CMK (cell line): ENCODE results near the gene ALPI.

ENCODE experiments used
- DNase-seq: peaks from one replicate; pipeline ENCODE4 v3.0.0-alpha.2; 2010; ENCODE audit warnings: low read depth

Gene ALPI

DNA sequence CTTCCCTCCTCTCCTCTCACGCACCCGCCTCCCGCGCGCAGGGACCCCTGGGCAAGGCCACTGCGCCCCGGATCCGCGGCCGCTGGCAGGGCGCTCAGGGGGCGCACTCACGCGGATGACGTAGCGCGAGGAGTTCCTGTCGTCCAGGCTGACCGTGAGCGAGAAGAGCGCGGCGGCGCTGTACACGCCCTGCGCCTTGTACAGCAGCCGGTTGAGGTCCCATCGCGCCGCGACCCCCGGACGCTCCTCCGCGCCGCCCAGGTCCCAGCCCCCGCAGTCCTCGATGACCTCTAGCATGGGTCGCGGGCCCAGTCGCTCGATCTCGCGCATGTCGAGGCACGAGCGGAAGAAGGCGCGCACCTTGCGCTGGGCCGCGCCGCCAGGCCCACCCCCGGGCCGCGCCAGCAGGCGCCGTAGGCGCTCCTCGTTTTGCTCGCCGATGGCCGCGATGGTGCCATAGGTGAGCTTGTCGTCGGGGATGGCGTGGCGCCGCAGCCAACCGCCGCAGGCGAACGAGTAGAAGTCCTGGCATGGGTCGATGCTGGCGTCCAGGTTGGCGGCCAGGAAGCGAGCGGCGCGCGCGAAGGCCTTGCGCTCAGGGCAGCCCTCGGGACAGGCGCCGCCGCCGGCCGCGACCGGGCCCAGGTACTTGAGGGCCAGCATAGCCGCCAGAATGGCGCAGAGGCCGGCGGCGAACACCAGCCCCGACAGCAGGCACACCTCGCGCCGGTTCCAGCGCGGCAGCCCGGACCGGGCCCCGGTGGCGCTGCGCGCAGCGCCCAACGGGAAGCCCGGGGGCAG, 30.0 kb downstream of the ALPI start:
- DNase-seq: no peak

DNA sequence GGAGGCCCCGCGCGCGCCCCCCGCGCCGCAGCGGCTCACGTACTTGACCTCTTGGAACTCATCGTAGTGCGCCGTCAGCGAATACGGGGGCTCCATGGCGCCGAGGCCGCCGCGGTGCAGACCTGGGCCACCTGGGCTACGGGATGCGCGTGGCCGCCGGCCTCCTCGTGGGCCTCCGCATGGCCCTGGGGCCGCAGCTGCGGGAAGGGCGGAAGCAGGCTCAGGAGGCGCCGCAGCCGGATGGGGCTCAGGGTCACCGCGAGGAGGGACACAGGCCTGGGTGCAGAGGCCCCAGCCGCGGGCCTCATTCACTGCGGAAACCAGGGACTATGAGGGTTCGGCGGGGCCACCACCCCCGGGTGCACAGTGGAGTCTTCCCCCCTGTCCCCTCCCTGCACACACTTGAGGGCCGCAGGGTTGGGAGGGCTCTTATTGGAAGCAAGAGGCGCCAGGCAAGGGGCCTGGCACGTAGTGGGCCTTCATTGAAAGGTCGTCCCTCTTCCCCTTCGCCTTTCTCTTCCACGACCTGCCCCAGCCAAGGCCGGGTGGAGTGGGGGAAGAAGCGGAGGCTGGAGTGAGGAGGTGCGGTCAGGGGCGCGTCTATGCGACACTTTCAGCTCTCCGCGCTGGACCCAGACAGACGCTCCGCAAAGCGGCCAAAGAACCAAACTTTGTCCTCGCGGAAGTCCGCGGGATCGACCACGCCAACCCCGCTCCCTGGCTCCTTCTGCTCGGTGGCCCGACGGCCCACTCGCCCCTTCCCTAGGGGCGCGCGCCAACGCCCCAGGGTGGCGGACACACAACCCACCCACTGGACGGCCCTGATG, 30.8 kb downstream of the ALPI start:
- no peak for DNase-seq

DNA sequence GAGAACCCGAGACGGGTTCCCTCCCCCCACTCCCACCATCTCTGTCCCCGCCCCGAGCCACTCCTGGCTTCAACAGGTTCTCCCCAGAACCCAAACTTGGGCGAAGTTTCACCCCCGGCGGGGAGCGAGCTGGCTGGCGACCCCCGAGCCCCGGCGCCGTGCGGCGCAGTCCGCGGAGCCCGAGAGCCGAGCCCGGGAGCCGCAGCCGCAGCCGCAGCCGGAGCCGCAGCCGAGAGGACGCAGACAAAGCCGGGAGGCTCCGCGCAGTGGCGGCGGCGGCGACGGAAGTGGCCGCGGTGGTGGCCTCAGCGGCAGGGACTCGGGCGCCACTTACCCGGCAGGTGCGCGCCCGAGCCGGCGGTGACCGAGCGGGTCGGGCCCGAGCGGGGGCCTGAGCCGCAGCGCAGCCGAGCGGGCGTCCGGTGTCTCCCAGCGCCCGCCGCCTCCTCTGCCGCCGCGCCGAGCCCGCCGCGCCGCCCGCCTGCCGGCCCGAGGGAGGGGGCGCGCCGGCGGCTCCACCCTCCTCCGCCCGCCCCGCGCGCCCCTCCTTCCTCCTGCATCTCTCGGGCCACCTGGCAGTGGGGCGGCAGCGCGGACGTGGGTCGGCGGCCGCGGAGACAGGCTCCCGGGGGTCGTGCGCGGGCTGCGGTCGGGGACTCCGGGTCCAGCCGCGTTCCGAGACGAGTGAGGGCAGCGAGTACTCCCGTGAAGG, 31.6 kb downstream of the ALPI start, which contains the start of gene ECEL1:
Gene ECEL1 (minus strand): TSS at position 450 of the 712 bp plus-strand sequence. CDS start 1,181 bp downstream, outside the sequence.
- no peak for DNase-seq

DNA sequence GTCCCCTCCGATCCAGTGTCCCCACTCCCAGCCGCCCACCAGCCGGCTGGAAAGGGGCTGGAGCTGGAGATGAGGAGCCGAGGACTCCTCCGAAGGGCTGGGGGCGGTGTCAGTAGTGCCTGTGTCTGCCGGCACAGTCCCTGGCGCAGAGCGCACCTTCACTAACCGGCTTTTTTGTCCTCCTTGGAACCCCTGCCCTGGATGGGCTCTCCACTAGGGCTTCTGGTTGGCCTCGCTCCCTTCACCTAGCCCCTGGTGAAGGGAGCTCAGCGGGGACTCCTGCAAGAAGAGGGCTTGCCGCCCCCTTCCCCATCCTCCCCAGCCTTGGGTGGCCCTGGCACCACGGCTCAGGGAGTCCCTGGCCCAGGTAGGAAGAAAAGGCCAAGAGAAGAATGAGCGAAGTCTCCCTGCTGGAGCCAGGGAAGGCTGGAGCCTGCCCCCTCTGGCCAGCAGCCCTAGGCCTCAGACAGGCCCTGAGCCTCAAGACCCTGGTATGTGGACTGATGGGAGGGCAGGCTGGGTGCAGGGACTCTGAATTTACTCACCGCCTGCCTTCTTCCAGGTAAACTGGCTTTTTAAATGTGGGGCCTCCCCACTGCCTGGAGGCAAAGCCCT, 32.3 kb downstream of the ALPI start:
- no peak for DNase-seq

DNA sequence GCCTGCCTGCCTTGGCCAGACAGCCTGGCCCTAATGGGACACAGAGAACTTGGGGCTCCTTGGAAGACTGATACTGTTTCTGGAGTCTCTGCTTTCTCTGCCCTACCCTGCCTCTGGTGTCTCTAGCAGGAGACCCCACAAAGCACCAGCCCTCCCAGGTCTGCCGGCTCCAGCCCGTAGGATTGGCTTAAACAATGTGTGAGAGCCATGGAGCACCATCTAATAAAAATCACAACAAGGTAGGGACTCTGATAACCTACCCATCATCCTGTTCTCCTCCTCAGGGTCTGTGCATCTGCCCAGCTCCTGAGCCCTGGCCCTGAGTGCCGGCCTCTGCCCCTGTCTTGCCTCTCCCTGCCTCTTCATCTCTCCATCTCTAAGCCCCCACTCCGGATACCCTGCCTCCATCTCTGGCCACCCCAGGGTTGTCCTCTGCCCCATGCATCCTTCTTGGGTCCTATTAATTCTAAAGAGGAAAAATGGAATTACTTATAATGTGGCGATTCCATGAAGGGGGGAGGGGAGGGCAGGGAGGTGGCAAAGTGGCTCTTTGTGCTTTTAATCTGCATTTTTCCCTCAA, 32.9 kb downstream of the ALPI start:
- DNase-seq: no peak

DNA sequence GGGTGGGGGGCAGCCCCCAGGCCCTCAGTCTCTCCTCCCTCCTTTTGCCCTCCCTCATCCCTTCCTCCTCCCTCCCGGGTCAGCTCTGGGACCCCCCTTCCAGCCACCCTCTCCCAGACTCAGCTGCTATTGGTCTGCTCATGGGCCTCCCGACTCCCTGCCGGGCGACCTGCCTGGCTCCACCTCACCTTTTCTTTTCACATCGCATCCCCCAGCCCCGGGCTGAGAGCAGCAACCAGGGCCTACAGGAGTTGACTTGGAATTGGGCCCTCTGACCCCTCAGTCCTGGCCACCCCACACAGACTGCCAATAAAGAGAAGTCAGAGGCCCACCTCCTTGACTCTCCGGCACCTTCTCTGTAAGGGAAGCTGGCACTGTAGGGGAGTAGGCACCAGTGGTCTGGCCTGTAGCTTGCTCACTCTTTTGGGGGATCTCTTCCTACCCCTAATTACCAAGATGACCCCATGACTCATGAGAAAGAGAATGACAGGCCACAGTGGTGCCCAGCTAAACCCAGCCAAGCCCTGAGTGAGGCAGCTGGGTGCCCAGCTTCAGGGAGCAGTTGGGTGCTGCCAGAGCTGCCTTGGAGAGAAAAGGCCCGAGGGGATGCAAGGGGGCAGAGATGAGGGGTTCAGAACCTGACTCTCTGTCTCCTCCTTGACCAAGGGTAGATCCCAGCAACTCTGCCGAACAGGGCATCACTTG, 33.7 kb downstream of the ALPI start:
- no peak for DNase-seq

DNA sequence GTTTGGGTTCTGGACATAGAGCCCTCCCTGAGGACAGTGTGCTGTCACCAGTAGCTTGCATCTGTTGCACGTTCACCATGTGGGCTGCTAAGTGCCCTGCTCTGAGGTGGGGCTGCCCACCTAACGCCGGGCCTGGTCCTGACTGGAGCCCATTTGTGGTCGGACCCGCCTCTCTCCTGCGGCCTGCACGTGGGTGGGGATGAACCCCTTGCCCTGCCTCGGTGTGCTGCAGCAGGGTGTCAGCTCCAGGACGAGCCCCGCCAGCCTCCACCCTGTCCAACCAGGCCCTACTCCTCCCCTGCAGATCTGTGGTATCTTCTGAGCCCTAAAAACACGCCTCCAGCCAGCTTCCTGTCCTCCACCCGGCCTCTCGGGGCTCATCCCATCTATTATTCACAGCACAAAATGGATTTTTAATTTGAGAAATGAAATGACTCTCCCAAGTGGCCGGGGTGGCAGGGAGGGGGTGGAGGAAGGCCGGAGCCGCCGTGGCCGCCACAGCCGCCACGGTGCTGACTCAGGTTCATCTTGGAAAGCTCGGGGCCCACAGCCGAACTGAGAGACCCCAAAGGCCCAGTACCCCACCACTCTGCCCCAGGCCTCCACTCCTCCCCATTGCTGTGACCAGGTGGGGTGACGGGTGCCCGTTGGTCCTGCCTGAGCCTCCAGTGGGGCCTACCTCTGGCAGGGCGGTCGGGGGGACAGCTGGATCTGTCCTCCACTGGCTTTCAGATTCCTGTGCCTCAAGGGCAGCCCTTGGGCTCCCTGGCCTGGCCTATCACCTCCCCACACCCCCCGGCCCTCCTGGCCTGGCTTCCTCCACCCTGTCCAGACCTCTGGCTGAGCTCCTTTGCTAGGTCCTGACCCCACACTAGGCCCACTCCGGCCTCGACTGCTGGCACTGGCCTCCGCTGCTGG, 34.5 kb downstream of the ALPI start:
- no peak for DNase-seq

DNA sequence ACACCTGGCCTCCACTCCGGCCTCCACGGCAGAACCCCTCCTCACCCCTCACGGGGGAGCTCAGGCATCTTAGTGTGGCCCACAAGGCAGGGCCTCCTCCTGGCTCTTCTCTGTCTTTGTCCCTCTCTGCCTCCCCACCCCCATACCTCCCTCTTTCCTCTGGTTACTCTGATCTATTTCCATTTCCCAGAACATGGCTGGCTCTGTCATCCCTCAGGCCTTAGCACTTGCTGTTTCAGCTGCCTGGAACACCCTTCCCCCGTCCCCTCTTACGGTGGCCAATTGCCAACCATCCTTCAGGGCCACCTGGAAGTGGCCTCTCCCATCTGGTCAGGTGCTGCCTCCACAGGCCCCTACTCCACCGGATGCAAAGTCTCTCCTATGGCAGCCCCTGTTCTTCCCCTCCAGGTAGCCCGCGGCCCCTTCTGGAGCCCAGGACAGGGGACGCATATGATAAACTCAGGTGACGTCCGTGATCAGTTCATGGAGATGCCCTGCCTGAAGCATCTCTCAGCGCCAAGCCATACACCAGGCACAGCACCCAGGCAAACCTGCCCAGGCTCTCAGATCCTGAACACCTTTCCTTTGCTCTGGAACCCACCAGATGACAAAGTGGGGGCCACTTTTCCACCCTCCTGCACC, 35.3 kb downstream of the ALPI start:
- no peak for DNase-seq

DNA sequence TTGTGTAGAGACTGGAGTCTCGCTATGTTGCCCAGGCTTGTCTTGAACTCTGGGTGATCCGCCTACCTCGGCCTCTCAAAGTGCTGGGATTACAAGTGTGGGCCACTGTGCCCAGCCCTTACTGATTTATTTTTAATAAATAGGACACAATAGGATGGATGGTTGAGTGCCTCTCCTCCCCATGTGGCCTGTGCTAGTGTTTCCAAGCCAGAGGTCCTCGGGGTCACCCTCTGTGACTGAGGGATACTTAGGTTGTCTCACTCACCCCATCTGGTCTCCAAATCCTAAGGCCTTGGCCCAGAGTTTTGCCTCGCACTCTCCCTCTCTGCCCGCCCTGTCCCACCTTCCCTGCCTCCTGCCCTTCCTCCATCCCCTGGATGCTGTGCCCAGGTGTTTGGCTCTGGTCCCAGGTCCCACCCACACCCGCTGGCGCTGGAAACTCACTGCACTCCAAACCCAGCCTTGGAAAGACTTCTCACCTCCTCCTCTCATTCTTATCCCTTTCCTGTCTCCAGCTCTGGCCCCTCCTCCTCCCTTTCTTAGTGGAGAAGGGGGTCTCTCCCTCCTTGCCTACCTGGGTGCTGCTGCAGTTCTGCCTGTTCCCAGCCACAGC, 36.4 kb downstream of the ALPI start:
- DNase-seq: no peak

DNA sequence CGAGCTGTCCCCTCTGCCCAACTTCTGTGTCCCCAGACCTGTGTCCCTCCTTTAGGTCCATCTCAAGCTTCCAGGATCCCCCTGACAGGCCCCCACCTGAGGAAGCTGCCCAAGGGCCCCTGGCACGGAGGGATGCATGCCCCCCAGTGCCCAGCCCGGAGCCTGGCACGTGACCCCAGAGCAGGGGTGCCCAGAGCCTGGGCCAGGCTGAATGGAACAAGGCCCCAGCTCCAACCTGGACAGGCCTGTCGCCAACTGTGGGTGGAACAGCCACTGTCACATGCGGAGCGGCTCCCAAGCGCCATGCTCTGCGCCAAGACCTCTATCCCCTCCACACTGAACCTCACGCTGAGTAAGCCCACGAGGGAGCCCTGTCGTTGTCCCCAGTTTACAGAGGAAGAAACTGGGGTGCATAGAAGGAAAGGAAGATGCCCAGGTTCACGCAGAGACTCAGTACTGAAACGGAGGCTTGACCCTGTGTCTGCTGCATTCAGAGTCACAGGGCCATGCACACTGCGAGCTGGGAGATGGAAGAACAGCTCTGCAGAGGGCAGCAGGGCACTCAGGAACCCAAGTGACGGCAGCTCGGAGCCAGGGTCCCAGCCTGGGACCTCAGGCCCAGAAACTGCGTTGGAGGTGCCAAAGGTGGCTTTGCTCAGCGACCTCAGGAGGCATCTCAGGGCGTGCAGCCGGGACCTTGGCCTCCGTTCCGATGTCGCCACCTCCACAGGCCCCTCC, 37.2 kb downstream of the ALPI start:
- DNase-seq: no peak

DNA sequence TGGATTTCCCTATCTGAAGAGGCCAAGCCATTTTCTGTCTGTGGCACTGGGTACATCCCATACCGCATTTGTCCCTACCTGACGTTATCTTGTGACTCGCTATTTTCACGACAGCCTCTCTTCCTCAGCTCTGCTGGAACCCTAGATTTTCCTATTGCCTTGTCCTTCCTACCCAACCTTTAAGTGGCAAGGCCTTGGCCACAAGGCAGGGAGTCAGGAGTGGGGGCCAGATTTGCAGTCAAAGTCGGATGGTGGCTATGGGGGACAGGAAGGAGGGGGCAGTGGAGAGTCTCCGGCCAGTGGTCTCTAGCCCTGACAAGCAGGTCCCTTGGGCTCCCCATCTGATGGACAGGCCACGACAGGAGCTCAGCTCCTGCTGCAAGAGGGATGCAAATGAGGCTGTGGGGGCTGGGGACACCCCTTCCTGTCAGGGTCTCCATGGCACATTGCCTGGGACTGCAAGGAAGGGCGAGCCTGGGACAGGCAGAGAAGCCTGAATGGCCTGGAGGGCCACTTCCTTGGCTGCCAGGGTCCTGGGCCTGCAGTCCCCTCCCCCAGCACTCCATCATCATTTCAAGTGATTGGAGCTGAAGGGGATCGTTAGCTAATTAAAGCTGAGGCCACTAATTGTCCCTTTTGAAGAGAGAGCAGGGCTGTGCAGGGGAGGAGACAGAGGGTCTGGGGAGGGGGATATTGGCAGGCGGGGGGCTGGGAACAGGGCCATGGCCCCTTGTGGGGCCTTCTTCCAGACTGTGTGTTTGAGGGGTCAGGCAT, 37.9 kb downstream of the ALPI start:
- DNase-seq: no peak

DNA sequence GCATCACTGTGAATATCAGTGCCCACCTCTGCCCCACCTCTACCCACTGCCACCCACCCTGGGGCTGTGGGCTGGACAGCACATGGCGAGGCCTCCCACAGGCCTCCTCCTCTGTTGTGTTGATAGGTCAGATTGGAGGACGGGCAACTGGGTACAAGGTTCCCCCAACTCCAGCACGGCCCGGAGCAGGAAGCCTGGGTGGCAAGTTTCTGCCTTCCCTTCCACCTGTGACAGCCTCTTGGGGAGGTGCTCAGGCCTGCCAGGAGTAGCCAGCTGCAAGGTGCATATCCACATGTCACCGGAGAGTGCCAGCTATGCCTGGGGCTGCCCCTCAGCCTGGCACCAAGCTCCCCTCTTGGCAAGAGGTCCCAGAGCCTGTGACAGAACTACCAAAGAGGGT, 38.6 kb downstream of the ALPI start:
- DNase-seq: no peak

DNA sequence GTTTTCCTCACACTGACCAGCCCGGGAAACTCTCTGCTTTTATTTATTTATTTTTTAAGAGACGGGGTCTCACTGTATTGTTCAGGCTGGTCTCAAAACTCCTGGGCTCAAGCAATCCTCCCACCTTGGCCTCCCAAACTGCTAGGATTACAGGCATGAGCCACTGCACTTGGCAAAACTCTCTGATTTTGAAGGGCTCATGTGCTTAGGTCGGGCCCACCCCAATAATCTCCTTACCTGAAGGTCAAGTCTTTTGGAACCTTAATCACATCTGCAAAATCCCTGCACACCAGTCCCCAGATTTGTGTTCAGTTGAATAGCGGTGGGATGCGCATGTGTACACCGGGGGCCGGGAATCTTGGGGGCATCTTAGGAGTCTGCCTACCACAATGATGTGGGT, 39.3 kb downstream of the ALPI start:
- no peak for DNase-seq

DNA sequence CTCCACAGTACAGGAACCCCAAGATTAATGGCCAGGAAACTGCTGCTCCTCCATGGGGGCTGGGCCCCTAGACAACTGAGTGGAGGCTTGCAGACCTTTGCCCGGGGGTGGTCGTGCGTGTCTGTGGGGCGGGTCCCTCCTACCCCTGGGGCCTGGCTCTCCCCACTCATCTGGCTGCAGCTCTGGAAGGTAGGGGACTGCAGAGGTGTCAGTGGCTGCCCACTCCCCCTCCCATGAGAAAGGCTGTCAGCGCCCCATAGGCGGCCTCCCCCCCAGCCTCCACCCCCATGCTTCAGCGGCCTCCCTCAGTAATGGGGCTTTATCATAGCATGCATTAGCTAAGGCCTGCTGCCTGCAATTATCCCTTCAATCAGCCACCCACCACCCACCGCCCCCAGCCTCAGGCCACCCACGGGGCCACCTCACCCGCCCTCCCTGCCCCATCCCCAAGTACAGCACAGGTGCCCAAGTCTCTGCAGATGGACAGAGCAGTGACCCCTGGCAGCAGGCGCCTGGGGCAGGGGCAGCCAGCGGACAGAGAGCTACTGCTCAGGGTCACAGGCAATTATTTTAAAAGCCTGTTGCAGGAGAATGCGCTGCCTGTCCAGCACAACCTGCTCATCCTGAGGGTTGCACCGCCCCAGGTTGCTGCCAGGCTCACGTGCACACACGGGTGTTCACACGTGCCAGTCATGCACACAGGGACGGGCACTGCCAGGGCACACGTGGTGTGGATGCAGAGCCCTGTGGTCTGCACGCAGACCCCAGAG, 40.7 kb downstream of the ALPI start:
- no peak for DNase-seq

DNA sequence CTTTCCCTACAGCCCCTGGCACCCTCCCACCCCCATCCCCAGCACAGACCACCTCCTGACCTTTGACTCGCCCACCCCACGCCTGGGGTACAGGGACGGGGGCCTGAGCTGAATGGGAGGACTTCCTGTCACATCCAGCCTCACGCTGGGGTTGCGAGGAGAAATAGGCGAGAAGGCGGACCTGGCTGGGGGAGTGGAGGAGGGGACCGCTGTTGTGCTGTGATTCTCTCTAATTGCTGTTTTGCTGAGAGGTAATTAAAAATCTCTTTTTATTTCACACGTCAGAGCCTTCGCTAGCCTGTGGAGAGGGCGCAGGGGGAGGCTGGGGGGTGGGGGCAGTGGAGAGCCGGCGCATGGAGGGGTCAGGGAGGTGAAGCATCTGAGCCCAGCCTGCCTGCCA, 41.4 kb downstream of the ALPI start:
- DNase-seq: no peak

DNA sequence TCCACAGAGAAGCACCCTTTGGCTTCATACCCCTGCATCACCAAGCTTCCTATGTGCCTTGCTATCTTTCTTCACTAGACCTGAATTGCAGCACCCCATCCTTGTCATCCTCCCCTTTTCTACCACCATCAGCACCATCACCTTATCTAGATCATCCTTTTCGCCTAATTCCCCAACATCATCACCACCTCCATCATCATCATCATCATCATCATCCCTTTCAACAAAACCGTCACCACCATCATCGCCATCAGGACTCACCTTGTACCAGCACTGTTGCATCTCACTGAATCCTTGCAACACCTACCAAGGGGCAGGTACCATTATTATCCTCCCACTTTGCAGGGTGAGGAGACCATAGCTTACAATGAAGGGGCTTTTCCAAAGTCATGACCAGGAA, 42.5 kb downstream of the ALPI start:
- no peak for DNase-seq

DNA sequence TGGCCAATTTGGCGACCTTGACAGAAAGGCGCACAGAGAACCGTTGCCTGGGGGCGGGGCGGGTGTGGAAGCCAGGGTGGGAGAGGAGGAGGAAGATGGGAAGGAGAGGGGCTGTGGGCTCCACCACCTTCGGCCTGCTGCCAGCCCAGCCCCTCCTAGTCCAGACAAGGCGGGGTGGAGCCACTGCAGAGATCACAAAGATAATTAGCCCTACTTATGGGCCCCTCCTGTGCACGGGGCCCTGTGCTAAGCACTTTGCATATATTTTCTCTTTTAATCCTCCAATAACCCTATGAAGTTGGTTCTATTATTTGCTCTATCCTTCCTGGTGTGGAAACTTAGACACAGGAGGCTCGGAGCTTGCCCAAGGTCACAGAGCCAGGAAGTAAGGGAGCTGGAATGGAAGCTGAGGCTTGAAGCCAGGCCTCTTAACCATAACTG, 45.4 kb downstream of the ALPI start:
- DNase-seq: no peak
